B cell (primary cell): ENCODE results near the gene TTYH1. TPM values are rescaled to one million over a fixed set of nuclear protein-coding genes. Genes with fewer than 3 reads are reported as not detected.

Source experiments
- ATAC-seq: fragments of 200-7000 bp; cut with Tn5 transposase; one replicate; pipeline ENCODE4 v1.10.0; 2021; ENCODE audit warnings: low read depth, mild to moderate bottlenecking, moderate number of reproducible peaks, moderate library complexity
- CTCF ChIA-PET: fragments of 350-600 bp; sonication (Branson Sonifier 250); formaldehyde crosslinking; loops from one replicate; lab custom pipeline; 2021; ENCODE audit warnings: antibody characterized with exemption, inconsistent platforms; lab: Charles Lee
- POLR2A ChIA-PET: fragments of 350-600 bp; sonication (Branson Sonifier 250); formaldehyde crosslinking; loops from one replicate; lab custom pipeline; 2021; ENCODE audit warnings: antibody characterized with exemption; lab: Charles Lee
- DNase-seq: peaks from one replicate; pipeline ENCODE4 v3.0.0; 2013
- H2AFZ ChIP-seq: 2 replicates; pipeline ENCODE4 v1.6.1; 2012; ENCODE audit warnings: mild to moderate bottlenecking, low read depth, low read length; ENCODE audit not compliant: insufficient read depth, poor library complexity, severe bottlenecking
- H3K27ac ChIP-seq, 2 donors: 1 replicate in 1 of 2; 2 replicates in 1 of 2; pipeline ENCODE4 v1.5.1; 2012 to 2013; ENCODE audit warnings: low read length in 2 of 2, mild to moderate bottlenecking in 2 of 2, moderate library complexity in 1 of 2
- H3K27me3 ChIP-seq, 4 experiments: fragments of 200-600 bp in 1 of 4; sonication (generic) in 1 of 4; replicated peaks in 1 of 4; 1 replicate in 2 of 4; 2 replicates in 2 of 4; pipeline versions ENCODE4 v1.6.1 to v1.7.0; 2013 to 2016; ENCODE audit warnings: low read length in 3 of 4, mild to moderate bottlenecking in 2 of 4, mixed read lengths in 1 of 4, moderate library complexity in 1 of 4; ENCODE audit not compliant: insufficient read depth in 4 of 4, control insufficient read depth in 3 of 4; ENCODE audit errors: control extremely low read depth in 1 of 4
- H3K36me3 ChIP-seq, 2 experiments: replicated peaks in 1 of 2; 1 replicate in 1 of 2; 2 replicates in 1 of 2; pipeline versions ENCODE4 v1.6.1 to v1.7.1; 2013; ENCODE audit warnings: low read length in 1 of 2; ENCODE audit not compliant: insufficient read depth in 2 of 2, control insufficient read depth in 1 of 2; ENCODE audit errors: control extremely low read depth in 1 of 2, extremely low read depth in 1 of 2
- H3K4me1 ChIP-seq, 2 donors: fragments of 200-600 bp in 1 of 2; sonication (generic) in 1 of 2; 1 replicate in 1 of 2; 2 replicates in 1 of 2; pipeline versions ENCODE4 v1.5.1 to v1.6.1; 2013 to 2017; ENCODE audit warnings: low read length in 2 of 2; ENCODE audit not compliant: control insufficient read depth in 2 of 2, insufficient read depth in 2 of 2
- H3K4me2 ChIP-seq: replicated peaks from 2 replicates; pipeline ENCODE3; 2012; ENCODE audit warnings: mild to moderate bottlenecking, low read depth, low read length; ENCODE audit not compliant: poor library complexity, severe bottlenecking
- H3K4me3 ChIP-seq, 5 experiments: fragments of 200-600 bp in 1 of 5; sonication (generic) in 1 of 5; 1 replicate in 3 of 5; 2 replicates in 2 of 5; pipeline versions ENCODE4 v1.5.1 to v1.7.0; 2011 to 2016; ENCODE audit warnings: low read length in 4 of 5, mild to moderate bottlenecking in 4 of 5, low read depth in 2 of 5, control low read depth in 1 of 5, moderate library complexity in 1 of 5; ENCODE audit not compliant: insufficient read depth in 1 of 5; ENCODE audit errors: control extremely low read depth in 1 of 5, extremely low read depth in 1 of 5
- H3K79me2 ChIP-seq: fragments of 200-600 bp; sonication (generic); one replicate; pipeline ENCODE4 v1.6.0; 2016; ENCODE audit warnings: low read length; ENCODE audit not compliant: control insufficient read depth, insufficient read depth
- H3K9ac ChIP-seq: fragments of 200-600 bp; sonication (generic); 2 replicates; pipeline ENCODE4 v1.6.1; 2017; ENCODE audit warnings: mild to moderate bottlenecking, low read length, moderate library complexity
- H3K9me3 ChIP-seq, 3 donors: one replicate each; pipeline versions ENCODE4 v1.6.1 to v1.7.1; 2013; ENCODE audit warnings: low read length in 2 of 3; ENCODE audit not compliant: control insufficient read depth in 2 of 3, insufficient read depth in 1 of 3; ENCODE audit errors: control extremely low read depth in 1 of 3
- H4K20me1 ChIP-seq: 2 replicates; pipeline ENCODE4 v1.6.0; 2012; ENCODE audit warnings: mild to moderate bottlenecking, low read length; ENCODE audit not compliant: insufficient read depth, control insufficient read depth, poor library complexity, severe bottlenecking
- H3K27ac Mint-ChIP-seq: one replicate; pipeline ENCODE4 v1.8.0; 2021; ENCODE audit warnings: mixed read lengths
- H3K27me3 Mint-ChIP-seq: one replicate; pipeline ENCODE4 v1.8.0; 2021; ENCODE audit warnings: mixed read lengths
- H3K4me1 Mint-ChIP-seq: one replicate; pipeline ENCODE4 v1.8.0; 2021; ENCODE audit warnings: mixed read lengths
- H3K4me3 Mint-ChIP-seq: one replicate; pipeline ENCODE4 v1.8.0; 2021; ENCODE audit warnings: mixed read lengths
- H3K9me3 Mint-ChIP-seq: one replicate; pipeline ENCODE4 v1.8.0; 2022; ENCODE audit warnings: mixed read lengths; ENCODE audit not compliant: insufficient read depth
- EZH2 ChIP-seq: IDR thresholded peaks from 2 replicates; pipeline ENCODE4 v1.6.1; 2012; ENCODE audit warnings: borderline replicate concordance, low read depth, mild to moderate bottlenecking, moderate library complexity, low read length; ENCODE audit not compliant: insufficient read depth, poor library complexity, severe bottlenecking
- WGBS: methylation state at CpG from one replicate; pipeline ENCODE4 v1.1.5; 2013; ENCODE audit warnings: missing lambda C conversion rate; ENCODE audit not compliant: insufficient coverage; 5-methylcytosine and 5-hydroxymethylcytosine counted together
- intact Hi-C: fragments of 100-400 bp; cut with micrococcal nuclease; formaldehyde crosslinking; loops from one replicate; pipeline ENCODE4 v1.10.0; 2022
- polyA plus RNA-seq: library from polyadenylated mRNA; depleted of rRNA; stranded (reverse); fragments of >200 nt; gene quantifications from 2 replicates; pipeline ENCODE4 v1.2.3, GENCODE V29; 2012
- total RNA-seq, 2 donors: library from RNA; stranded (reverse); fragments of 120-200 nt in 1 of 2; gene quantifications; 1 replicate in 1 of 2; 2 replicates in 1 of 2; pipeline versions ENCODE4 v1.2.3 to v1.2.4, GENCODE V29; 2013 to 2022
- TF ChIP-seq, protein P1 (sequence below): fragments of 200-600 bp; IDR thresholded peaks from one replicate; pipeline ENCODE4 v1.8.0; 2022; ENCODE audit warnings: antibody characterized with exemption, mild to moderate bottlenecking

TTYH1 gene
- total and polyA plus RNA-seq, 2 donors (not counting 1 experiment from before 2014, with no cell fraction given), result not detected

DNA sequence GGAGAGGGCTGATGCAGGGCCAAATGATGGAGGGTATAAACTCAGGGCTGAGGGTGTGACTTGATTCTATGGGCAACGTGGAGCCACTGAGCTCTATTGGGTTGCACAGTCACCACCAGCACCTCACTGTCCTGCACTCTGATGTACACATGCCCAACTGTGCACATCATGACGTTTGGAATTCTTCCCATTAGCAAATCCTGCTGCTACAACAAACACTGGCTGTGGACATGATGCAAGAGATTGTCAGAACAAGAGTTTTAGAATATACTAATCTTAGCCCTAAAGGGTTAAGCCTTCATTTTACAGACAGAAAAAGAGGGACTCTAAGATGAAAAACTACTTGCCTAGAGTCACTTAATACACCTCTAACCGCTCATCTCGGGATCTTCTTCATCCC lies 2.4 kb upstream of the TTYH1 start:
- no peak overlapping the region for H3K4me2 ChIP-seq
- H2AFZ ChIP-seq, result no peak overlapping the region
- H3K9me3 ChIP-seq, result peaks cover 0 to 23% (median 0%) of the 10 kb centered on the region in 3 donors
- peaks cover 0 to 55% (median 28%) of the 10 kb centered on the region in 4 experiments for H3K27me3 ChIP-seq
- no peak for TF ChIP-seq EZH2
- TF ChIP-seq, protein P1, sequence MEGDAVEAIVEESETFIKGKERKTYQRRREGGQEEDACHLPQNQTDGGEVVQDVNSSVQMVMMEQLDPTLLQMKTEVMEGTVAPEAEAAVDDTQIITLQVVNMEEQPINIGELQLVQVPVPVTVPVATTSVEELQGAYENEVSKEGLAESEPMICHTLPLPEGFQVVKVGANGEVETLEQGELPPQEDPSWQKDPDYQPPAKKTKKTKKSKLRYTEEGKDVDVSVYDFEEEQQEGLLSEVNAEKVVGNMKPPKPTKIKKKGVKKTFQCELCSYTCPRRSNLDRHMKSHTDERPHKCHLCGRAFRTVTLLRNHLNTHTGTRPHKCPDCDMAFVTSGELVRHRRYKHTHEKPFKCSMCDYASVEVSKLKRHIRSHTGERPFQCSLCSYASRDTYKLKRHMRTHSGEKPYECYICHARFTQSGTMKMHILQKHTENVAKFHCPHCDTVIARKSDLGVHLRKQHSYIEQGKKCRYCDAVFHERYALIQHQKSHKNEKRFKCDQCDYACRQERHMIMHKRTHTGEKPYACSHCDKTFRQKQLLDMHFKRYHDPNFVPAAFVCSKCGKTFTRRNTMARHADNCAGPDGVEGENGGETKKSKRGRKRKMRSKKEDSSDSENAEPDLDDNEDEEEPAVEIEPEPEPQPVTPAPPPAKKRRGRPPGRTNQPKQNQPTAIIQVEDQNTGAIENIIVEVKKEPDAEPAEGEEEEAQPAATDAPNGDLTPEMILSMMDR, result no peak
- peaks cover 7% of the 10 kb centered on the region for H3K4me1 Mint-ChIP-seq
- no peaks in the 10 kb centered on the region for H3K36me3 ChIP-seq
- H3K4me1 ChIP-seq, result peaks cover 8 to 23% of the 10 kb centered on the region in 2 donors
- H3K4me3 ChIP-seq, result no peak overlapping the region
- intact Hi-C loops, result no loop called here
- 40% methylated on average over 1 of the region's 4 CpGs for WGBS
- H3K27ac ChIP-seq, result no peak overlapping the region
- no peaks in the 10 kb centered on the region for H4K20me1 ChIP-seq
- ChIA-PET CTCF (no interaction called here), POLR2A (no interaction called here)
- H3K9ac ChIP-seq, result no peak overlapping the region
- peaks cover 45% of the 10 kb centered on the region for H3K27me3 Mint-ChIP-seq
- H3K9me3 Mint-ChIP-seq, result no peaks in the 10 kb centered on the region
- no peak overlapping the region for H3K4me3 Mint-ChIP-seq
- no peak overlapping the region for H3K27ac Mint-ChIP-seq
- DNase-seq, result no peak
- ATAC-seq, result no peak
- no peaks in the 10 kb centered on the region for H3K79me2 ChIP-seq

DNA sequence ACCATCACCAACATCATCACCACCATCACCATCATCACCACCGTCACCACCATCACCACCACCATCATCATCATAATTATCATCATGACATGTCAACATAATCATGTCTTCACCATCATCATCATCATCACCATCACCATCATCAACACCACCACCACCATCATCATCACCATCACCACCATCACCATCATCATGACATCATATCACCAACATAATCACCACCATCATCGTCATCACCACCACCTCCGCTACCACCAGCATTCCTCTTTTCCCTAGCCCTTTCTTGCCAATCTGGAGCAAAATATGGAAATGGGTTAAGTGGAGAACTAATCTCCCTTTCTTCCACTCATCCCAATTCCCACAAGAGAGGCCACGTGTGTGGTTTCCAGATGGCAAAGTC lies 1.1 kb upstream of the TTYH1 start:
- Histone ChIP-seq H3K27ac (no peak overlapping the region), H3K9me3 (peaks cover 0 to 17% (median 0%) of the 10 kb centered on the region in 3 donors), H3K79me2 (no peaks in the 10 kb centered on the region), H2AFZ (no peak overlapping the region), H3K27me3 (peaks cover 0 to 62% (median 28%) of the 10 kb centered on the region in 4 experiments), H4K20me1 (no peaks in the 10 kb centered on the region), H3K4me2 (no peak overlapping the region), H3K4me3 (no peak overlapping the region), H3K9ac (no peak overlapping the region), H3K4me1 (peaks cover 14 to 29% of the 10 kb centered on the region in 2 donors), H3K36me3 (no peaks in the 10 kb centered on the region)
- Mint-ChIP-seq H3K9me3 (no peaks in the 10 kb centered on the region), H3K4me3 (no peak overlapping the region), H3K27ac (no peak overlapping the region), H3K27me3 (peaks cover 49% of the 10 kb centered on the region), H3K4me1 (peaks cover 12% of the 10 kb centered on the region)
- ATAC-seq (no peak), DNase-seq (no peak)
- intact Hi-C loops, result no loop called here
- ChIA-PET CTCF (no interaction called here), POLR2A (no interaction called here)
- 100% methylated on average over 1 of the region's 4 CpGs for WGBS
- TF ChIP-seq EZH2, result no peak
- TF ChIP-seq, protein P1, result no peak
